Measurements from ENCODE around the gene KLHDC3.
A peak's percentile ranks its signal among the peaks of the same experiment; 100 is the strongest.

Gene KLHDC3

GRCh38 chr6:43013843-43014433 lies at the start of gene KLHDC3, which contains the start of gene MEA1:
Gene KLHDC3 (plus strand): TSS chr6:43014249. CDS start chr6:43017193, 2,944 bp downstream.
Gene MEA1 (minus strand): TSS chr6:43013946. CDS start chr6:43013813, 133 bp downstream.
- peak; percentile 99 for DNase-seq (ENCODE audit: low read depth)

DNA sequence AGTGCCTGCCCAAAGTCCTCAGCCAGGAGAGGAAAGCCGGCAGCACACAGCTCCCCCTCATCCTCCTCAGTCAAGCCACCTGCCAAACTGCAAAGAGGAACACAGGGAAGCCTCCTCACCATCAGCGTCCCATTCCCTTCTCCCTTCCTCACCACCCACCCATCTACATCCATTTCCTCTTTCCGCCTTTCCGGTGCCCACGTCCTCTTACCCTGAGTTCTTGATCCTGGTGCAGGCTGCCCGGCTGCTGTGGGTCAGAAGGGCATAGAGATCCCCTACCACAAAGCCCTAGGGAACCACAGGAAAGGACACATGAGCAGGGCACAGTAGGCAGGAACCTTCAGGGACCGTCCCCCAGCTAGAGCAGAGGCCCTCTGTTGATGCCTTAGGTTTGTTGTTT lies 47.5 kb upstream of the KLHDC3 start:
- DNase-seq (ENCODE audit: low read depth) = no peak

DNA sequence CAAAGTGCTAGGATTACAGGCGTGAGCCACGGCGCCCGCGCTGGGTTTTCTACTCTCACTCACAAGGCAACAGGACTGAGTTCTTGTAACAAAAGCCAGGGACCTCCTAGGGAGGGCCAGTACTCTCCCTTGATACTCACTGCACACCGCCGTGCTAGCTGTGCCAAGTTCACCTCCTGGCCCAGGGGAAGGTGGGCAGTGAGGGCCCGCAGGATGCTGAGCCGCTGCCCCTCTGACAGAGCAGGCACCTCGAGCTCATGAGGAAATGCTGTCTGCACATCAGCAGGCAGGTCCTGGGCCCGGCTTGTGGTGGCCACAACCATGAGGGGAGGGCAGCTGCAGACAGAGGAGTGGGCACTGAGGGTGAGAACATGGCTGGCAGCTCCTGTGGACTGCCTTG lies 46.8 kb upstream of the KLHDC3 start:
- no peak for DNase-seq (ENCODE audit: low read depth)

GRCh38 chr6:42968126-42968701 lies 45.8 kb upstream of the KLHDC3 start:
- DNase-seq (ENCODE audit: low read depth) = no peak

DNA sequence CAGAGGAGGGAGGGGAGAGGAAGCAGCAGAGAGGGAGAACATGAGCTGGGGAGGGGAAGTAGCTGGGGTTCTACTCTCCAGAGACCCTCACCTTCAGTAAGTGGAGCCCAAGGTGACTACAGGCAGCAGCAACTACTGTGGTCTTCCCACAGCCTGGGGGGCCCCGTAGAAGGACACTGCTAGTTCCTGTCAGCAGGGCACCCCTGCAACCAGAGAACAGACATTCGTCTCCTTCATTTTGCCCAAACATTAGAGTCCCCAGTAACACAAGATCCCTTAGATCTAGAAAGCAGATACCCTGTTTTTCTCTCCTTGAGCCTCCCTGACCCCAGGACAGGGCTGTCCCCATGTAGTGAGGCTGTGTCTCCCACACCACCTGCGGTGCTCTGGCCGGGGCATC lies 45.3 kb upstream of the KLHDC3 start:
- no peak for DNase-seq (ENCODE audit: low read depth)

DNA sequence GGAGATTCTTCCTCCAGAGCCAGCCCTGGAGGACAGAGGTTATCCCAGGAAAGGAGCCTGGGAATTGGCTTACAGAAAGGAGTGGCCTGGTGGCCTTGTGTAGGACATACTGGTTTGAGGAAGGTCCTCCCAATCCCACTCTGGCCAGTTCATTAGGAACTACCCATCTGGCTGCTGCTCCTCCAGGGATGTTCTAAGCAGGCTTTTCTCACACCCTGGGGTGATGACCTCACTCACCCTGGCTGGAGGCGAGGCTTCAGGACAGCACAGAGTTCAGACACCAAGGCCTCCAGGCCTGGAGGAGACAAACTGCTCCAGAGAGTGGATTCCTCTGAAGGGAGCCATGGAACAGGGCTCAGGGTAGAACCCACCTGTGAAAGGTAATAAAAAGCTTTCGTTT lies 44.6 kb upstream of the KLHDC3 start:
- DNase-seq (ENCODE audit: low read depth) = no peak

- no peak for DNase-seq (ENCODE audit: low read depth)
These were observed 44.1 kb upstream of the KLHDC3 start for GRCh38 chr6:42969934-42970333.

- no peak for DNase-seq (ENCODE audit: low read depth)
These were observed 43.0 kb upstream of the KLHDC3 start for GRCh38 chr6:42970871-42971612.

DNA sequence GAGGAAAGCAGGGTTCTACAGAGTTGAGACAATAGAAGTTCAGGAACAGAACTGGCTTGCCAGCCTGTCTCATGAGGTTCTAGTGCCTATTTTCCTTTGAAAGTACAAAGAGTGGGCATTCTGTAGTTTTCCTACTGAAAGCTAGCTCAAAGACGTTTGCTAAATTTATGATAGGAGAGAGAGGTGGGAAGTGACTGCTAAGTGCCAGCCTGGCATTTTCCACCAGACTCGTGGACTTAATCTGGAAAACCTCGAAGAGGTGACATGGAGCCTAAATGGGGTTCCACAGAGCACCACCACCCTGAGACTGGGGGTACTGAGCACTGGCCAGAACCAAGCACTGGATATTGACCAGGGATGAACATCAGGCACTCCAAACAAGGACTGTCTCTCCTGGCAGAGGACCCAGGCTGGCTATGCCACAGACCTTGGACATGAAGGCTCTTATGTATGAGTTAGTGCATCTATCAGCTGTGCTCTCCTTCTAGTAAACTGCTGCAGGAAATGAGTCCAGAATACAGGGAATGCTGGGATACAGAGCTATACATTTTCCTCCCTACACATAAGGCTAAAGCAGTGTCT lies 42.2 kb upstream of the KLHDC3 start:
- no peak for DNase-seq (ENCODE audit: low read depth)

- DNase-seq (ENCODE audit: low read depth) = no peak
These were observed 40.1 kb upstream of the KLHDC3 start for GRCh38 chr6:42973926-42974325.

DNA sequence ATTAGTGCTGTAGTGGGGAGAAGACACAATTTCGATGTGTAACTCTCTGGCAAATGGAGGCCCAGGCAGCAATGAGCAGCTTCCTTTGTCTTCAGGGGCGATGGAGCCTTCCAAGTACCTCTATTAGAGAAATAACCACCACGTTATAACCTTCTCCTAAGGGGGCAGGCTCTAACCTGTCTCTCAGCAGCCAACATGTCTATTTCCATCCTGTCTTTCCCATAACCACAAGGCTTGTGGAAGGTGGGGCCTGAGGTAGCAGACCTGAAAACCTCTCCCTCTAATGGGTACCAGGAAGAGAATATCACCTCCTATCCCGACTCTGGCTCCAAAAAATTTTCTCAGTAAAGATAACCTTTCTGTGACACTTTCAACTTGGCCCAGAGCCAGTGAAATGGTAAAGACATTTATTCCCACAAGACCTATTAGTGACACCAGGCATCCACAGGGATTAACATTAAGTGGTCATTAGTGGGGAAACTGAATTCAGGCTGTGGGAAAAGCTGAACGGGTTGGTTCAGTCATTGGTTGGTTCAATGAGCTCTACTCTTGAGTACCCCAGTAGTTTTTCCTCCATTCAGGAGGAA lies 39.0 kb upstream of the KLHDC3 start:
- no peak for DNase-seq (ENCODE audit: low read depth)

DNA sequence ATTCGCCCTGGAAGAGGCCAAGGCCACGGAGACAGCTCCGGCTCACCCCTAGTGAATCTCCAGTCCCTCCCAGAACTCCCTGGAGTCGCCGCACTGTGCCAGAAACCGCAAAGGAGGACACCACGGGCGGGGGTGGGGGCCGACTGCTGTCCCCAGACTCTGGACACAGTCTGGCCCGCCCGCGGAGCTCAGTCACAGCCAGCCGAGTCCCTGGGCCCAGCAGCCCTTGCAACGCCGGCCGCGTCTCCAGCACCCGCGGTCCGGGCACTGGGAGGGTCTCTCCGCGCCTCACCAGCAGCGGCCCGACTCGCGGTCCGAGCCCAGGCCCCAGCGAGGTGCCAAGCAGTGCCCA lies 35.6 kb upstream of the KLHDC3 start:
- DNase-seq (ENCODE audit: low read depth) = no peak

GRCh38 chr6:42978839-42979522 lies 35.1 kb upstream of the KLHDC3 start, which contains the start of gene PEX6:
Gene PEX6 (minus strand): TSS chr6:42979181. CDS start chr6:42979150, 31 bp downstream.
- DNase-seq (ENCODE audit: low read depth) = no peak

GRCh38 chr6:42979523-42980177 lies 34.4 kb upstream of the KLHDC3 start:
- no peak for DNase-seq (ENCODE audit: low read depth)

DNA sequence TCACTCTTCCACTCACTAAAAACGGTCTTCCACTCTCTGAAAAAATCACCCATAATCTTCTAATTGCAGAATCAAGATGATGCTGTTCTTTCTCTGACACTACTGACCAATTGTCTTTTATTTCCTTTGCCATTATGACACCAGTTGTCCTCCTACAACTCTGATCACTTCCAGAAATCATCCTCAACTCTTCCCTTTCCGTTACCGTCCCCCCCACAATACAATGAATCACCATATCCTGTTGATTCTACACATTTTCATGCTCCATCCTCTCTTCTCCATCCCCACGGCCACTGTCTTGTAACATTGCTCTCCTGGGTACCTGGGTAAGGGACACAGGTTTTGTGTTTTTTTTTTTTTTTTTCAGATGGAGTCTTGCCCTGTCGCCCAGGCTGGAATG lies 32.2 kb upstream of the KLHDC3 start:
- DNase-seq (ENCODE audit: low read depth) = no peak

DNA sequence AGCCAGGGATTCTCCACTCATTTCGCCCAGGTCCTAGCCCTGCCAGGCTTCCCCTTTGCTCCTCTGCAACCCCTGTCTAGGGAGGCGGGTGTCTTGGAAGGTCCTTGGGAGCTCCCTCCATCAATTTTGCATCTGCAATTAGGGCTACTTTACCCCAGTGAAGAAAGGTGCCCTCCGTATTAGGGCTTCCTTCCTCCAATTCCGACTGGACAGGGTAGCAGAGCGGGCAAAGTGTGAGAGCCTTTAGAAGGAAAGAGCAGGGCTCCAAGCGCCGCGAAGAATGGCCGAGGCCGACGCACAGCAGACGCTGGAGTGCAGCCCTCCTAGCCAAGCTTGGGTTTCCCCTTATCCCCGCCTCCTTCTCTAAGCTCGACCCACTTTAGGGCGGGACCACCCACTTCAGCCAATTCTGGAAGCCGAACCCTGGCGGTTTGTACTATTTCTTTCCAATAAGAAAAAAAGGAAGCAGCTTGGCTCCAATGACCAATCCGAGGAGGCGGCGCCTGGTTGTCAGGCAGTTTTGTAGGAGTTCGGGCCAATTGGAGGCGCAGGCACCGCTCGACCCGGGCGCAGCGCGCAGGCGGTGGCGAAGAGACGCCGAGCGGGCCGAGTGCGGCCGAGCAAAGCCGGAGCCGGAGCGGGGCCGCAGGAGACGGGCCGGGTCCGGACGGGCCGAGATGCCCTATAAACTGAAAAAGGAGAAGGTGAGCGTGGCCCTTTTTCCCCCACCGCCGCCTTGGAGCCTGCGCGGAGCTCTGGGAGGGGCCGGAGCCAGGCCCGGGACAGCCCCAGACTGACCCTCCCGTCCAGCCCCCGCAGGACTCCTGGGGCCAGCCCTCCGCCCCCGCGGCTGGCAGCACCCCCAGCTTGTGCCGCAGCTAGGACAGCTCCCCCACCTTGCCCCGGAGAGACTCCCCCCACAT lies 29.8 kb upstream of the KLHDC3 start, which contains the start of gene PPP2R5D:
Gene PPP2R5D, plus strand, starts transcription at position 570 of the 923 bp plus-strand sequence. Its CDS starts 108 bp downstream, at position 678.
- peak; percentile 96 for DNase-seq (ENCODE audit: low read depth)

DNA sequence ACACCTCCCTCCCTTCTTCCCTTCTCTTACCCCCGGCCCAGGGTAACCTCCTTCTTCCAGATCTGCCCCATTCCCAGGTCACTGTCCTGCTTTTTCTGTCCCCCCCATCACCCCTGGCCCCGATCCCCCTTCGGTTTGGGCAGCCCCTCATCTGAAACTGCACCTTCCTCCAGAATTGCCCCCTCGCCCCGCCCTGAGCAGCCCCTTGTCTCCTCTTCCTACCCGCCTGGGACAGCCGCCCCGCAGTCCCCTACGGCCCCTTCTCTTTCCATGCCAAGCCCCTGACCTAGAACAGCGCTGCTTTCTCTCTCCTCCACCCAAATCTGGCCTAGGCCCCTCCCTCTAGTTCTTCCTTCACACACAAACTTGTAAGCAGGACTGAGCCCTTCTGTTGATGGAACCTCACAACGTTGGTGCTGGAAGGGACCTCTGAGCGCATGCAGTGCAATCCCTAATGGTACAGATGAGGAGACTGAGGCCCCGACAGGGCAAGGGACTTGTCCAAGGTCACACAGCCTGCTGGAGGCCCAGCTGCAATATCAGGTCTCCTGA lies 29.0 kb upstream of the KLHDC3 start:
- DNase-seq (ENCODE audit: low read depth) = no peak

- DNase-seq (ENCODE audit: low read depth) = no peak
These were observed 26.3 kb upstream of the KLHDC3 start for GRCh38 chr6:42987533-42988451.

DNA sequence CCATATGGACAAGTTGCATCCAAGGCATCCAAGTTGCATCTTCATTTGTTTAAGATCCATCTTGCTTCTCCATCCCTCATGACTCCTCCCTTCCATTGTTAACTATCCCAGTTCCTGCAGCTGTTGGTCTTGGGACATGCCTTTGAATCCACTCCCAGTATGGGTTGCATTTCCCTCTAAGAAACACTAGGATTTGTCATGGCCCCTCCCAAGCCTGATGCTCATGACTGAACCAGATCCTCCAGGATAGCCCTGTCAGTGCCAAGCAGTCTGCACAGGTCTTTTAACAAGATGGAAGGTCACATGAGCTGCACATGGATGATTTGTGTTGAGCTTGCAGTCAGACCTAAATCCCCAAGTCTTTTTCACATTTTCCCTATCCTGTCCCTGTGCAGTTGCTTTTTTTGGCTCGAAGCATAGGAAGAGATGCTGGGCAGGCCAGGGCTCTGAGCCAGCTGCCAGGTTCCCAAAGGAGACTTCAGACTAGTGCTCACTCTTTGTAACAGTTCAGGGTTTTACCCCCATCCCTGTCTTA lies 25.5 kb upstream of the KLHDC3 start:
- no peak for DNase-seq (ENCODE audit: low read depth)
